K562 (cell line): ENCODE measurements around the gene KIAA0513. TPM values are rescaled to one million over a fixed set of nuclear protein-coding genes. Genes with fewer than 3 reads are reported as not detected.

Experiments
- DDX20 ChIP-seq: fragments of 450-650 bp; IDR thresholded peaks from 2 replicates; pipeline ENCODE4 v1.6.1; 2016; ENCODE audit warnings: missing genetic modification characterization, low read depth, mild to moderate bottlenecking, missing compliant biosample characterization, moderate library complexity
- E2F6 ChIP-seq, 2 experiments: IDR thresholded peaks; 2 replicates each; pipeline ENCODE4 v1.6.1; 2011; ENCODE audit warnings: borderline replicate concordance in 1 of 2, control low read depth in 1 of 2, low read depth in 1 of 2, low read length in 1 of 2, mild to moderate bottlenecking in 1 of 2, mixed read lengths in 1 of 2, moderate library complexity in 1 of 2; ENCODE audit not compliant: insufficient read depth in 1 of 2, insufficient read length in 1 of 2, poor library complexity in 1 of 2, severe bottlenecking in 1 of 2; ENCODE audit errors: extremely low read depth in 1 of 2
- MGA ChIP-seq: fragments of 450-650 bp; IDR thresholded peaks from 2 replicates; pipeline ENCODE4 v1.6.1; 2016; ENCODE audit warnings: mild to moderate bottlenecking, moderate library complexity
- NELFE ChIP-seq: IDR thresholded peaks from 2 replicates; pipeline ENCODE4 v1.6.1; 2011; ENCODE audit warnings: mild to moderate bottlenecking; ENCODE audit not compliant: insufficient read depth, insufficient read length
- PHF8 ChIP-seq: fragments of 200-600 bp; sonication (generic); IDR thresholded peaks from 2 replicates; pipeline ENCODE4 v1.6.1; 2012; ENCODE audit warnings: mixed run types, mild to moderate bottlenecking, inconsistent platforms, low read length, moderate library complexity, borderline replicate concordance
- POLR2G ChIP-seq: fragments of 200-400 bp; formaldehyde crosslinking; IDR thresholded peaks from 2 replicates; pipeline ENCODE4 v1.6.1; 2017; ENCODE audit warnings: low read depth, mild to moderate bottlenecking, antibody characterized with exemption, low read length, moderate library complexity
- PRDM10 ChIP-seq: fragments of 450-650 bp; IDR thresholded peaks from 2 replicates; pipeline ENCODE4 v1.6.1; 2018; ENCODE audit not compliant: partially characterized antibody
- RFX5 ChIP-seq: IDR thresholded peaks from 2 replicates; pipeline ENCODE4 v1.6.1; 2011; ENCODE audit warnings: low read depth, mild to moderate bottlenecking, improper control_type of control experiment, low read length
- polyA plus RNA-seq, 8 experiments: library from polyadenylated mRNA; depleted of rRNA in 4 of 8; stranded (reverse) in 5 of 8; unstranded in 3 of 8; fragments of >200 nt; fragmentation: Nextera tagmentation in 2 of 8; fragmentation: Illumina TruSeq in 1 of 8; extraction: Ambion mirVana in 2 of 8; extraction: Trizol in 1 of 8; gene quantifications; 2 replicates each; pipeline versions ENCODE4 v1.2.1 to v1.2.3, GENCODE V29; 2011 to 2014; ENCODE audit warnings: inconsistent platforms in 1 of 8, missing spikeins in 1 of 8
- total RNA-seq, 7 experiments: library from RNA; depleted of rRNA in 6 of 7; stranded (reverse); fragments of >200 nt in 6 of 7; fragmentation: Illumina TruSeq in 2 of 7; extraction: Trizol in 2 of 7; gene quantifications; 2 replicates each; pipeline versions ENCODE4 v1.2.1 to v1.2.3, GENCODE V29; 2011 to 2021; ENCODE audit warnings: low replicate concordance in 1 of 7

Gene KIAA0513
- total and polyA plus RNA-seq, 9 of the 15 experiments (the other 6 are each of a cell fraction or from before 2014, with no cell fraction given), result 0.18 to 13.7 (median 10.2) TPM

- TF ChIP-seq E2F6 (IDR thresholded peaks at IDR 0.05; ENCODE audit: borderline replicate concordance in 1 of 2, extremely low read depth in 1 of 2, insufficient read depth in 1 of 2, insufficient read length in 1 of 2, low read depth in 1 of 2, low read length in 1 of 2, poor library complexity in 1 of 2, severe bottlenecking in 1 of 2) (peak; percentile 12 to 66), RFX5 (no peak), PHF8 (peak; percentile 24; the same call in 1 of the 2 replicates), NELFE (no peak), DDX20 (tag) (no peak), MGA (peak; percentile 65; the same call in 1 of the 2 replicates), POLR2G (peak; percentile 51), PRDM10 (peak; percentile 22)
These were observed 107.2 kb downstream of the KIAA0513 start (continued) for GRCh38 chr16:85134789-85135142.
